NCI-H2081 (cell line): ENCODE measurements around the gene NFKBIE.
"Not testable (repeated sequence)": the region's sequence is repeated elsewhere in the genome, so short reads cannot be mapped to it uniquely, and the experiment has no call there.

Experiments used
- DNase-seq, 2 experiments: peaks; one replicate each; lab custom pipeline; 2025; lab: John Stamatoyannopoulos, UW

NFKBIE gene

GRCh38 chr6:44265007-44265721 lies at the start of gene NFKBIE:
Gene NFKBIE (minus strand): TSS chr6:44265551. CDS start chr6:44265346, 205 bp downstream.
- DNase-seq, result peak; percentile 75 to 76

GRCh38 chr6:44314657-44315056 lies 49.3 kb upstream of the NFKBIE start:
- not testable (repeated sequence) for DNase-seq

- peak; percentile 82 to 88 for DNase-seq
Observed at GRCh38 chr6:44312901-44313788, 47.8 kb upstream of the NFKBIE start, which contains the start of gene AARS2. Gene AARS2 (minus strand): TSS chr6:44313347. CDS start chr6:44313323, 24 bp downstream.

GRCh38 chr6:44311767-44312166 lies 46.4 kb upstream of the NFKBIE start:
- no peak for DNase-seq

- DNase-seq, result no peak
Observed at GRCh38 chr6:44311304-44311703, 46.0 kb upstream of the NFKBIE start.

GRCh38 chr6:44310241-44310640 lies 44.9 kb upstream of the NFKBIE start:
- no peak for DNase-seq

GRCh38 chr6:44309631-44310030 lies 44.3 kb upstream of the NFKBIE start:
- DNase-seq, result no peak

- no peak for DNase-seq
Observed at GRCh38 chr6:44309092-44309491, 43.7 kb upstream of the NFKBIE start.

- no peak for DNase-seq
Observed at GRCh38 chr6:44307217-44307616, 41.9 kb upstream of the NFKBIE start.

- DNase-seq, result no peak
Observed at GRCh38 chr6:44306710-44307109, 41.4 kb upstream of the NFKBIE start.

- DNase-seq, result no peak
Observed at GRCh38 chr6:44305200-44305725, 39.9 kb upstream of the NFKBIE start.

GRCh38 chr6:44304282-44305199 lies 39.2 kb upstream of the NFKBIE start:
- DNase-seq, result peak in 1 of 2 experiments; percentile 23

GRCh38 chr6:44303842-44304241 lies 38.5 kb upstream of the NFKBIE start:
- no peak for DNase-seq

GRCh38 chr6:44302856-44303255 lies 37.5 kb upstream of the NFKBIE start:
- no peak for DNase-seq

- DNase-seq, result no peak
Observed at GRCh38 chr6:44301782-44302564, 36.6 kb upstream of the NFKBIE start.

GRCh38 chr6:44301106-44301505 lies 35.8 kb upstream of the NFKBIE start:
- DNase-seq, result no peak

GRCh38 chr6:44300292-44300823 lies 35.0 kb upstream of the NFKBIE start:
- no peak for DNase-seq

GRCh38 chr6:44298864-44299263 lies 33.5 kb upstream of the NFKBIE start:
- no peak for DNase-seq

- no peak for DNase-seq
Observed at GRCh38 chr6:44298055-44298803, 32.9 kb upstream of the NFKBIE start.
